BE2C (cell line): Measurements from ENCODE around the gene TBXA2R.
"Not testable (repeated sequence)": the region's sequence is repeated elsewhere in the genome, so short reads cannot be mapped to it uniquely, and the experiment has no call there.

ENCODE experiments used
- DNase-seq: peaks from one replicate; pipeline ENCODE4 v3.0.0-alpha.2; 2020
- H3K27me3 ChIP-seq: fragments of 250-450 bp; sonication (Bioruptor Pico); 2 replicates; pipeline ENCODE4 v1.5.1; 2020; ENCODE audit warnings: mild to moderate bottlenecking
- H3K36me3 ChIP-seq: fragments of 250-450 bp; sonication (Bioruptor Pico); 2 replicates; pipeline ENCODE4 v1.5.1; 2020; ENCODE audit warnings: mild to moderate bottlenecking
- H3K4me1 ChIP-seq: fragments of 250-450 bp; sonication (Bioruptor Pico); 2 replicates; pipeline ENCODE4 v1.5.1; 2020
- H3K4me3 ChIP-seq: 2 replicates; pipeline ENCODE4 v1.5.1; 2011; ENCODE audit warnings: low read depth, low read length
- H3K9me3 ChIP-seq: fragments of 250-450 bp; sonication (Bioruptor Pico); 2 replicates; pipeline ENCODE4 v1.5.1; 2020
- TF ChIP-seq, protein P1 (sequence below): IDR thresholded peaks from 2 replicates; pipeline ENCODE4 v1.5.1; 2012; ENCODE audit warnings: mild to moderate bottlenecking, low read depth, low read length

Gene TBXA2R

GRCh38 chr19:3652422-3652821, 45.7 kb upstream of the TBXA2R start:
- Histone ChIP-seq H3K4me3 (no peak overlapping the region), H3K4me1 (no peaks in the 10 kb centered on the region), H3K27me3 (no peaks in the 10 kb centered on the region), H3K36me3 (peaks cover 5% of the 10 kb centered on the region), H3K9me3 (no peaks in the 10 kb centered on the region)
- no peak for DNase-seq
- TF ChIP-seq, protein P1, sequence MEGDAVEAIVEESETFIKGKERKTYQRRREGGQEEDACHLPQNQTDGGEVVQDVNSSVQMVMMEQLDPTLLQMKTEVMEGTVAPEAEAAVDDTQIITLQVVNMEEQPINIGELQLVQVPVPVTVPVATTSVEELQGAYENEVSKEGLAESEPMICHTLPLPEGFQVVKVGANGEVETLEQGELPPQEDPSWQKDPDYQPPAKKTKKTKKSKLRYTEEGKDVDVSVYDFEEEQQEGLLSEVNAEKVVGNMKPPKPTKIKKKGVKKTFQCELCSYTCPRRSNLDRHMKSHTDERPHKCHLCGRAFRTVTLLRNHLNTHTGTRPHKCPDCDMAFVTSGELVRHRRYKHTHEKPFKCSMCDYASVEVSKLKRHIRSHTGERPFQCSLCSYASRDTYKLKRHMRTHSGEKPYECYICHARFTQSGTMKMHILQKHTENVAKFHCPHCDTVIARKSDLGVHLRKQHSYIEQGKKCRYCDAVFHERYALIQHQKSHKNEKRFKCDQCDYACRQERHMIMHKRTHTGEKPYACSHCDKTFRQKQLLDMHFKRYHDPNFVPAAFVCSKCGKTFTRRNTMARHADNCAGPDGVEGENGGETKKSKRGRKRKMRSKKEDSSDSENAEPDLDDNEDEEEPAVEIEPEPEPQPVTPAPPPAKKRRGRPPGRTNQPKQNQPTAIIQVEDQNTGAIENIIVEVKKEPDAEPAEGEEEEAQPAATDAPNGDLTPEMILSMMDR: no peak

DNA sequence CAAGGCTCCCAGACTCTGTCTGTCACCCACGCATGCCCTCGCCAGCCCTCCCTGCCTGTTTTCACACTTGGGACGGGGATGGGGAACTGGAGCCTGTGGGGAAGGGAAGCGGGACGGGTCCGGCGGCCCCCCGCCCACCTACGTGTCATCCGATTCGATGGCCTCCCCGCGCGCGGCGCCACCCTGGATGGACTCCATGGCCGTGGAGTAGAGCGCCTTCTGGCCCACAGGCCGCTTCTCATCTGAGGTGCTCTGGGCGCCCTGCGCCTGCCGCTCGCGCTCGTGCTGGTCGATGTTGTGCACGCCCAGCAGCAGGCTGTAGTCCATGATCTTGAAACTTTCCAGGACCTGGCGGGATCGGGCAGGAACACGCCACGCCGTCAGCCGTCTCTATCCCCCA, 45.0 kb upstream of the TBXA2R start:
- Histone ChIP-seq H3K27me3 (no peaks in the 10 kb centered on the region), H3K4me1 (no peaks in the 10 kb centered on the region), H3K4me3 (no peak overlapping the region), H3K36me3 (no peaks in the 10 kb centered on the region; the same call in none of the 2 replicates), H3K9me3 (no peaks in the 10 kb centered on the region)
- DNase-seq: no peak
- TF ChIP-seq, protein P1: no peak

GRCh38 chr19:3649888-3650287, 43.2 kb upstream of the TBXA2R start:
- Histone ChIP-seq H3K4me1 (no peaks in the 10 kb centered on the region), H3K36me3 (no peaks in the 10 kb centered on the region; the same call in none of the 2 replicates), H3K4me3 (no peak overlapping the region), H3K9me3 (no peaks in the 10 kb centered on the region), H3K27me3 (no peaks in the 10 kb centered on the region)
- TF ChIP-seq, protein P1: no peak
- no peak for DNase-seq

DNA sequence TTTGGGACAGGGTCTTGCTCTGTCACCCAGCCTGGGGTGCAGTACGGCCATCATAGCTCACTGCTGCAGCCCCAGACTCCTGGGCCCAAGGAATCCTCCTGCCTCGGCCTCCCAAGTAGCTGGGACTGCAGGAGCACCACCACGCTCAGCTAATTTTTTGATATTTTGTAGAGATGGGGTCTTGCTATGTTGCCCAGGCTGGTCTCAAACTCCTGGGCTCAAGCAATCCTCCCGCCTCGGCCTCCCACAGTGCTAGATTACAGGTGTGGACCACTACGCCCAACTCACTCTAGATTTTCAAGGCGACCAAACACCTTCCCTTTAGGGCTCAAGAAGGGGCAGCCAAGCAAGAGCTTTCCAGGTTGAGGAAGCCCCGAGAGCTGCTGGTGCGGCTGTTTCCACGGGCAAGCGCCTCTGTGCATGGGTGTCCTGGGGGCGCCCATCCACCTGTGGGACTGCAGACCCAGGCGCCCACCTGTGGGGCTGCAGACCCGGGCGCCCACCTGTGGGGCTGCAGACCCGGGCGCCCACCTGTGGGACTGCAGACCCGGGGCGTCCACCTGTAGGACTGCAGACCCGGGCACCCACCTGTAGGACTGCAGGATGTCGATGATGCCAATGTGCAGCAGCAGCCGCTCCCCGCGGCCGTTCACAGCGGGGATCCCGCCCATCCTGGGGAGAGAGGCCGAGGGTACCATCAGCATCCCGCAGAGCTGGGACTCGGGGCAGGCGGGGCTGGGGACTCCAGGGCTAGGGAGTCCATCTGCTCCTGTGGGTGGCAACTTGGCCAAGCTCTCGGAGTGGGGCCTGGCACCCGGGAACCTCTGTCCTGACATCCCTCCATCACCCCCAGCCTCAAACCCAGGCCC, 41.6 kb upstream of the TBXA2R start:
- Histone ChIP-seq H3K4me3 (no peak overlapping the region), H3K9me3 (no peaks in the 10 kb centered on the region), H3K27me3 (no peaks in the 10 kb centered on the region), H3K4me1 (no peaks in the 10 kb centered on the region; the same call in 1 of the 2 replicates), H3K36me3 (no peaks in the 10 kb centered on the region; the same call in none of the 2 replicates)
- TF ChIP-seq, protein P1: no peak
- no peak for DNase-seq

- H3K4me1 ChIP-seq, DNase-seq, H3K9me3 ChIP-seq, H3K4me3 ChIP-seq, H3K36me3 ChIP-seq, H3K27me3 ChIP-seq: not testable (repeated sequence)
These were observed 40.4 kb upstream of the TBXA2R start for GRCh38 chr19:3647102-3647501.

DNA sequence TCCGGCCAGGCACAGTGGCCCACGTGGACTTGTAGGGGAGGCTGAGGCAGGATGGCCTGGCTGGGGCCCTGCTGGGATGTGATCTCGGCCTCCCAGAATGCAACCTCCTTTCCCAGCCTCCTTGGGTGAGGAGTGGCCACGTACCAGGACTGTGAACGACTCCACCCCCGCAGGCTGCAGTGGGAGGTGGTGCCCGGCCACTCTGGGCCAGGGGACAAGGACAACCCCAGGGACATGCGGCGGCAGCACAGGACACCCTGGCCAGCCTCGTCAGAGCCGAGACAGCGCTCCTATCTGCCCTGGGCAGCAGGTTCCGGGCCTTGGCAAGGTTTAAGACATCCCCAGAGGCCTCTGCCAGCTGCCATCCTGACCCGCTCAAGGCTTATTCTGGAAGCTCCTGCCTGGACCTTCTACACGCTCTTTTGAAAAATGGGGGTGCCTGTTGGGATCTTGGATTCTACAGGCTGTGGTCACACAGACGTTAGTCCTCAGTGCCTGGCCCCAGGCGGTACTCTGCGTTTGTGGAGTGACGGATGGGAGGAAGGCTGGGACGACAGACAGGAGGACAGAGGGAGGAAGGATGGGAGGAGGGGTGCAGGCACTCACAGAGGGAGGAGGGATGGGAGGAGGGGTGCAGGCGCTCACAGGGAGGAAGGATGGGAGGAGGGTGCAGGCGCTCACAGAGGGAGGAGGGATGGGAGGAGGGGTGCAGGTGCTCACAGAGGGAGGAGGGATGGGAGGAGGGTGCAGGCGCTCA, 39.8 kb upstream of the TBXA2R start:
- TF ChIP-seq, protein P1: no peak
- Histone ChIP-seq H3K9me3 (no peaks in the 10 kb centered on the region), H3K4me3 (no peak overlapping the region), H3K36me3 (no peaks in the 10 kb centered on the region; the same call in 1 of the 2 replicates), H3K27me3 (no peaks in the 10 kb centered on the region), H3K4me1 (no peaks in the 10 kb centered on the region; the same call in 1 of the 2 replicates)
- DNase-seq: no peak
